Erythroblast (primary cell): Measurements from ENCODE around the gene LEFTY1.

Experiments
- GATA1 ChIP-seq: IDR thresholded peaks from 2 replicates; pipeline ENCODE4 v1.6.1; 2011; ENCODE audit warnings: low read depth, mild to moderate bottlenecking, control low read depth, low read length, moderate library complexity
- POLR2A ChIP-seq: IDR thresholded peaks from 2 replicates; pipeline ENCODE4 v1.6.1; 2011; ENCODE audit warnings: mild to moderate bottlenecking, low read length

DNA sequence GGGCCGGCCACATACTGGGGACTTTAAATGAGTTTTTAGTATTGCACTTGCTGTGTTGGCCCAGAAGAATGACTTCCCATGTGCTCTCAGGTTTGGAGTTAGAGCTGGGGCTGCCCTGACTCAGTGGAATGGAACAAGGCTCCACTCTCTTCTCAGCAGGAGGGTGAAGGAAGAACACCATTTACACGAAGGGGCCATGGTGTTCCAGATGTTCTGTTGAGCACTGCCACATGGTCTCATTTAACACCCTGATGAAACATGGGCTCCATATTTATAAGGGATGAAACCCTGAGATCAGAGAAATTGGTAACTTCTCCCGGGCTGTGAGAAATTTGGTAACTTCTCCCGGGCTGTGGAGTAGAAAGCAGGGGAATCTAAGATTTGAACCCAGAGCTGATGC, 29.3 kb upstream of the LEFTY1 start:
- TF ChIP-seq POLR2A (no peak), GATA1 (no peak)
